ENCODE results near the gene GSTM2. TPM values are rescaled to one million over a fixed set of nuclear protein-coding genes. Genes with fewer than 3 reads are reported as not detected.

GSTM2 gene
- total and polyA plus RNA-seq, 11 donors = 20.5 to 101 (median 62.3) TPM

- no peaks in the 10 kb centered on the region for H3K9me3 ChIP-seq
- WGBS, 4 donors = 92 to 96% (median 95%) methylated on average over 18 to 21 of the region's 21 CpGs
- no peak for DNase-seq
- H3K27me3 ChIP-seq = no peaks in the 10 kb centered on the region
- H3K4me1 ChIP-seq = peaks cover 0 to 37% (median 17%) of the 10 kb centered on the region in 12 donors
- no peak for ATAC-seq
- peaks cover 0 to 59% (median 42%) of the 10 kb centered on the region in 9 donors for H3K36me3 ChIP-seq
- intact Hi-C loops (cut with DNase I) = loop anchor here in 2 of 10 donors (5.0 kb wide), 1 partner anchor 80 kb away; the partner anchor contains the start of gene GNAI3 (in 2 of the 2)
- no peak for TF ChIP-seq POLR2A (IDR thresholded peaks at IDR 0.05)
- TF ChIP-seq CTCF (IDR thresholded peaks at IDR 0.05) = no peak
- no peak overlapping the region for H3K27ac ChIP-seq
- H3K4me3 ChIP-seq = no peak overlapping the region
Observed at GRCh38 chr1:109626682-109627408, 41.0 kb upstream of the GSTM2 start.

DNA sequence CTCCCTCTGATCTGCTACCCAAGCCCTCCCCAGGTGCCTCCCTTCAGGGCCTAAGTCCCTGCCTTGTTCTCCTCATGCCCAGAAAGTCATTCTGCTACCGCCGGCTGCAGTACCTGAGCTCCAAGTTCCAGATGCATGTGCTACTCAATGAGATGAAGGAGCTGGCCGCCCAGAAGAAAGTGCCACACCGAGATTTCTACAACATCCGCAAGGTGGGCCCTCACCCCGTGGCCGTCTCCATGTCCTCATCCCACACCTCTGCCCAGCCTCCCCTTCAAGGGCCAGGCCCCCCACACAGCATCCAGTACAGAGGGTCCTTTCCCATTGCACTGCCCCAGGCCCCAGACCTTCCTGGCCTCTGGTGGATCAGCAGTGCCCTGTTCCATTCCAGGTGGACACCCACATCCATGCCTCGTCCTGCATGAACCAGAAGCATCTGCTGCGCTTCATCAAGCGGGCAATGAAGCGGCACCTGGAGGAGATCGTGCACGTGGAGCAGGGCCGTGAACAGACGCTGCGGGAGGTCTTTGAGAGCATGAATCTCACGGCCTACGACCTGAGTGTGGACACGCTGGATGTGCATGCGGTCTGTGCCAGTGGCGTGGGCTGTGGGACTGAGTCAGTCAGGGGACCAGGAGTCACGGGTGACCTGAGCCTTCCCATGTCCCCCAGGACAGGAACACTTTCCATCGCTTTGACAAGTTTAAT is 40.0 kb upstream of the GSTM2 start:
- intact Hi-C loops (cut with DNase I) = loop anchor here in 4 of 10 donors (2.0 to 5.0 kb wide), 3 partner anchors 81 to 83 kb away; partner anchors contain the start of gene GNAI3 (in 2 of the 4)
- no peak overlapping the region for H3K27ac ChIP-seq
- DNase-seq = no peak
- no peak for TF ChIP-seq POLR2A (IDR thresholded peaks at IDR 0.05)
- TF ChIP-seq CTCF (IDR thresholded peaks at IDR 0.05) = no peak
- WGBS, 4 donors = 93 to 94% (median 94%) methylated on average over 23 of the region's 23 CpGs
- H3K27me3 ChIP-seq = no peaks in the 10 kb centered on the region
- peaks cover 0 to 38% (median 16%) of the 10 kb centered on the region in 12 donors for H3K4me1 ChIP-seq
- H3K4me3 ChIP-seq = no peak overlapping the region
- no peaks in the 10 kb centered on the region for H3K9me3 ChIP-seq
- ATAC-seq = no peak
- H3K36me3 ChIP-seq = peaks cover 0 to 63% (median 42%) of the 10 kb centered on the region in 9 donors

DNA sequence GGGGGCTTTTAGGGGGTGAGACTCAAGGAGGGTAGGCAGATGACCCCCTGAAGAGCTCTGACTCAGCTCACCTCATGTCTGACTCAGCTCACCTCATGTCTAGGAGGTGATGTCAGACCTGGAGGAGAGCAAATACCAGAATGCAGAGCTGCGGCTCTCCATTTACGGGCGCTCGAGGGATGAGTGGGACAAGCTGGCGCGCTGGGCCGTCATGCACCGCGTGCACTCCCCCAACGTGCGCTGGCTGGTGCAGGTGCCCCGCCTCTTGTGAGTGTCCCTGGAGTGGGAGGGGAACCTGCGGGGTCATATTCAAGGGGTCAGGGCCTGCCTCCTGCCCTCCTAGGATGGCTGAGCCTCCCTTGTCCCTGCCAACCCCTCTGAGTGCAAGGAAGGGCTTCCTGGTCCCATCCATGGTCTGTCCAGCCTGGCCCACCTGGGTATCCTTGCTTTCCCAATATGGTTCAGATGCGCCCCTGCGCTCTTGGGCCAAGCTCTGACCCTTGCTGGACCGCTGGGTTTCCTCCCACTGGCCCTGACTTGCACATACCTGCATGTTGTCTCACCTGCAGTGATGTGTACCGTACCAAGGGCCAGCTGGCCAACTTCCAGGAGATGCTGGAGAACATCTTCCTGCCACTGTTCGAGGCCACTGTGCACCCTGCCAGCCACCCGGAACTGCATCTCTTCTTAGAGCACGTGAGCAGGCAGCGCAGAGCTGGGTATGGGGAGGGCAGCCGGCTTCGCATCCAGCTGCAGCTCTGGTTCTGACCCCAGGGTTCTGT is 39.1 kb upstream of the GSTM2 start:
- DNase-seq (no peak), ATAC-seq (no peak)
- Histone ChIP-seq H3K4me1 (peaks cover 0 to 30% (median 11%) of the 10 kb centered on the region in 12 donors), H3K27ac (no peak overlapping the region), H3K4me3 (no peak overlapping the region), H3K27me3 (no peaks in the 10 kb centered on the region), H3K36me3 (peaks cover 0 to 63% (median 42%) of the 10 kb centered on the region in 9 donors), H3K9me3 (no peaks in the 10 kb centered on the region)
- intact Hi-C loops (cut with DNase I) = loop anchor here in 4 of 10 donors (2.0 to 5.0 kb wide), 3 partner anchors 81 to 84 kb away; partner anchors contain the start of gene GNAI3 (in 2 of the 4)
- TF ChIP-seq CTCF (IDR thresholded peaks at IDR 0.05) (no peak), POLR2A (IDR thresholded peaks at IDR 0.05) (no peak)
- 85 to 94% (median 92%) methylated on average over 19 to 23 of the region's 23 CpGs for WGBS, 4 donors

Measured in heart left ventricle (tissue), 16 donors.